HG02884 (cell line): ENCODE results near the gene RPS15A.
A peak's percentile ranks its signal among the peaks of the same experiment; 100 is the strongest.

ENCODE experiments used
- ATAC-seq: cut with Tn5 transposase; IDR thresholded peaks from one replicate; pipeline ENCODE4 v1.9.1; 2021; ENCODE audit warnings: mild to moderate bottlenecking, moderate library complexity; ENCODE audit not compliant: unreplicated experiment

RPS15A gene

GRCh38 chr16:18789850-18790706 is at the start of gene RPS15A:
RPS15A (minus strand) TSS chr16:18790334; CDS start chr16:18789113, 1,221 bp downstream.
- peak; percentile 79 for ATAC-seq

GRCh38 chr16:18839555-18839954 is 49.4 kb upstream of the RPS15A start:
- no peak for ATAC-seq

DNA sequence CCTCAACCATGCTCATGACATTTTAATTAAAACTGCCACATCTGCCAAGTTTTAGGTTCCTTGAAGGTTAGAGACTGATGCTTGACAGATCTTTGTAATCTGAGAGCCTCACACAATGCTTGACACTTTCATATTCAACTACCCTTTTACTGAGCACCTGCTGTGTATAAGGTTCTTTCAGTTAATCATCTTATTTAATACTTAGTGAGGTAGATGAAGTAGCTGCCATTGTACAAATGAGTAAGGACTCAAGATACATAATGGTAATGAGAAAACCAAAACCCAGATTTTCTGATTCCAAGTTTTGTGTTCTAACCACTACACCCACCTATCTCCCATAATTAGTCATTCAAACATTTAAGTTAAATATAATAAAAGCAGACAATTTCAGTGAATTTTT is 46.6 kb upstream of the RPS15A start:
- ATAC-seq = no peak

GRCh38 chr16:18834864-18835263 is 44.7 kb upstream of the RPS15A start:
- no peak for ATAC-seq

- no peak for ATAC-seq
Observed at GRCh38 chr16:18833707-18834505, 43.8 kb upstream of the RPS15A start.

DNA sequence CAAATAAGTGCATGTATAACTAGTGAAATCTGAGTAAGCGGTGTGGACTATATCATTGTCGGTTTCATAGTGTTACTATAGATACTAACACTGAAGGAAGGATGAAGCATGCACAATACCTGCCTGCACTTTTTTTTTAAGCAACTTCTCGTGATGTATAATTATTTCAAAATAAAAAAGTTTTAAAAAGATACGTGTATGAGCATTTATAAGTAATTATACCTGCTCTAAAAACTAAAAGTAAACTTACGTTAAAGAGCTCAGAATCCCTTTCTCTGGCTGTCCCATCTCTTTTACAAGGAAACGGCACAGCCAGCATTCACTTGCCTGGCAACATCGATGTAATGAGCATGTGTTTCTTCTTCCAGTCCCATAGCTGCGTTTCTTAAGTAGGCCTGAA is 42.5 kb upstream of the RPS15A start:
- ATAC-seq = no peak

DNA sequence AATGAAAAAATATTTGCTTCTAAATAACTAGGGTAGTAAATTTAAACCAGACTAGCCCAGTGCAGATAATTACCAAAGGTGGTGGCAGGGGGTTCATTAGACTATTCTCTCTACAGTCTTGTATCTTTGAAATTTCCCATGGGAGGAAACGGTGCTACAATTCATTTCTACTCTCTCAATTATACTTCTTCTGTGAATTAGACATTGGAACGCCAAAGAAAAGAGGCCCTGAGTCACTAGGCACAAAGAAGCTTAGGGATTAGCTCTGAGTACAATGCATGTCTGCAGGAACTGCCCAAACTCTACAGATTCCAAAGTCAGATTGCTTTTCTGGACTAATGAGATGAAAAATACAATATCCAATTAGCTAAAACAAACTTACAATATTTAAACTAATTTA is 41.9 kb upstream of the RPS15A start:
- ATAC-seq = no peak

- ATAC-seq = no peak
Observed at GRCh38 chr16:18829251-18829650, 39.1 kb upstream of the RPS15A start.

- ATAC-seq = no peak
Observed at GRCh38 chr16:18827890-18828289, 37.8 kb upstream of the RPS15A start.

- no peak for ATAC-seq
Observed at GRCh38 chr16:18816286-18816685, 26.2 kb upstream of the RPS15A start.

DNA sequence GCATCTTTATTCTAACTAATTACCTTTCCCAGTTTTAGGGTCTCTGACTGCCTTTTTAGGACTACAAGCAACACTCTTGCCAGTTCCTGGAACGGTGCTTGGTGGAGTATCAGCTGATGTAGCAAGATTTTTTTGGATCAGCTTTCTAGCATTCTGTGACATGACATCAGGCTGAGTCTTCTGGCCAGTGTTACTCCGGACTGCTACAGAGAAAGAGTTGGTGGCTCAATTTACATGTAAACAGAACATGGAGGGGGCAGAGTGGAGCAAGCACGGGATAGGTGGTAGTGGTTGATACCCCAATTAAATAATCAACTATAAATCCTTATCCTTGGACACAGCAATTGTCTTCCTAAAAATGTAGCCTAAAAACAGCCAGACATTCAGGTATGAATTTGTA is 21.8 kb upstream of the RPS15A start:
- no peak for ATAC-seq

DNA sequence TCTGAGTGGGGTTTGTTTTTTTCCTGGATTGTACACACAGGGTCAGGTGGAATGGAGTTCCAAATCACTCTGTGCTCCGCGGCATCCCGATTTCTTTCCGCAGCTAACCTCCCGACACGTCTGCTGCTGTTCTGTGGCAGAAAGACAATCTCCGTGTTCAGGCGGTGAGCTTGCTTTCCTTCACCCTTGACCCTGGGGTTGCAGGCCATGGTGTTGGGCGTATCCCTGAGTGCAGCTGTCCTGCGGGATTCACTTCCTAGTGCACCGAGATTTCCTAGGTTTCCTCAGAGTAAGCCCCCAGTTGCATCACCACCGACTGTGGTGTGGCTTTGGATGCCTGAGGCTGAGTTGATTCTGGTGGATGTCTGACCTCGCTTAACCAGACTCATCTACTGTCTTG is 19.0 kb upstream of the RPS15A start:
- no peak for ATAC-seq

DNA sequence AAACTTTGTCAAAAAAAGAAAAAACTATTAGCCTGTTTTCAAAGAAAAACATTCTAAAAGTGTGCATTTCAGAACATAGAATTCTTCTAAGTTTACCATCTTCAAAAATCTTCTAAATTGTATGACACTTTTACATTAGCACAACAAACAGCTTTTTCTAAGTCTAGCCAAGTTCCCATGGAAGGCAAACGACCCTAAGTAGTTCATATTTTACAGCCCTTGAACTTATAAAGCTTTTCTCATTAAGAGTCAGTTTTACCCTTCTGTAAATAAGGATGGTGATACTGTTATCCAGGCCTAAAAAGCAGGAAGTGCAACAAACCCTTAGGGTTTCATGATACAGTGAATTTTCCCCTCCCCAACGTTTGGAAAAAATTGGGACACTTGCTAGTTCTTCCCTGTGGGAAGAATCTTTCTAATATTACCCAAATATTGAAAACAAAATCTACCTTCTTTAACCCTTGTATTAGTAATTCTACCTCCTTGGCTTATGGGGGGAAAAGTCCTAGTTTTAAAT is 15.2 kb upstream of the RPS15A start:
- no peak for ATAC-seq

DNA sequence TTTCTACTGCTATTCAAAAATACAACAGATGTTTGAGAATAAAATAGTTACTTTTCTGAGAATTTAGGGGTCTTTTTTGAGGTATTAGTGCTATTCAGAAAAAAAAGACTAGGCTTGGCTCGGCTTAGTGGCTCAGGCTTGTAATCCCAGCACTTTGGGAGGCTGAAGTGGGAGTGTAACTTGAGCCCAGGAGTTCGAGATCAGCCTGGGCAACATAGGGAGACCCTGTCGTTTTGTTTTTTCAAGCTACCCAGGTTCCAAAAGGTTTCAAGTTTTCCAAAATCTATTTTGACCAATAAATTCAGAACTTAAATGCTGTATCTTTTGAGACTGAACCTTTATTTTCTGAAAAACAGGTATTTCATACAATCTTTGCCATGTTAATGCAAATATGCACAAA is 14.4 kb upstream of the RPS15A start:
- no peak for ATAC-seq

GRCh38 chr16:18803569-18804462 is 13.7 kb upstream of the RPS15A start:
- ATAC-seq = no peak

DNA sequence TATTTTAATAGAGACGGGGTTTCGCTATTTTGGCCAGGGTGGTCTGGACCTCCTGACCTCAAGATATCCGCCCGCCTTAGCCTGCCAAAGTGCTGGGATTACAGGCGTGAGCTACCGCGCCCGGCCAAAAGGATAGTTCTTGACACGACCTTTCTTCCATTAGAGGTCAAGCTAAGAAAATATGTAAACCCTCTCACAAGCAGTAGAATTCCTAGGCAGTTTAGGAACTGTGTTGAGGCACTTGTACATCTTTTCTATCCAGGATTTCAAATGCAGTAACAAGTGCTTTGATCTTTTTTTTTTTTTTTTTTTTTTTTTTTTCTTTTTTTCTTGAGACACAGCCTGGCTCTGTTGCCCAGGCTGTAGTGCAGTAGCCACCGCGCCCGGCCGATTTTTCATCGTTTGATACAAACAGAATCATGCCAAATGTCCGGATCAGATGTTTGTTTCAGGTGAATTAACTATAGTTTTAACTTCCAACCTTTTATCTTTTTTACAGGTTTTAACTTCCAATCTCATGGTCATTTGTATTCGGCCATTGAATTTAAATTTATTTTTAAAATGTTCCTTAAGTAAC is 12.7 kb upstream of the RPS15A start:
- no peak for ATAC-seq

GRCh38 chr16:18801145-18801972 is 11.2 kb upstream of the RPS15A start, which contains the start of gene ARL6IP1:
ARL6IP1 (minus strand) TSS chr16:18801549; CDS start chr16:18801466, 83 bp downstream.
- ATAC-seq = peak; percentile 90

DNA sequence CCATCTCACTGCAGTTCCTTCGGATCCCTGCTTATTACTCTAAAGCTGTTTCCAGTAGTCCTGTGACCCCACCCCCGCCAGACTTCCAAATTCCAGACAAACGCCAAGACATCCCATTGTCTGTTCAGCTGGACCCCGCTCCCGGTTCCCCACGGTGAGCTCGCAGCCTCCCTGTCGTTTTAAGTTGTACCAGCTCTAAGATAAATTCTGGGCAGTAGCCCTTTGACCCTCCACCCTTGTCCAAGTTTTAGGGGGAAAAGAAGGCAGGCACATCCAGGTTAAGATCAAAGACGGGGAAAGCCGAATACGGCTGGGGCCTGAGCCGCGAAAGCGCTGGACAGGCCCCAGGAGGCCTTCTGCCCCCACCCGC is 10.6 kb upstream of the RPS15A start:
- ATAC-seq = no peak

GRCh38 chr16:18800293-18800692 is 10.2 kb upstream of the RPS15A start:
- no peak for ATAC-seq

GRCh38 chr16:18799500-18799899 is 9.4 kb upstream of the RPS15A start:
- ATAC-seq = no peak
